Hepatocyte (in vitro differentiated cells): ENCODE results near the gene PTPRN2. TPM values are rescaled to one million over a fixed set of nuclear protein-coding genes. Genes with fewer than 3 reads are reported as not detected.

Experiments used
- DNase-seq: peaks from one replicate; pipeline ENCODE4 v3.0.0-alpha.2; 2016; ENCODE audit warnings: low spot score
- H2AFZ ChIP-seq: fragments of 200-600 bp; sonication (generic); 2 replicates; pipeline ENCODE4 v1.6.0; 2016; ENCODE audit warnings: antibody characterized with exemption, mild to moderate bottlenecking
- H3K27ac ChIP-seq: fragments of 200-600 bp; sonication (generic); 2 replicates; pipeline ENCODE4 v1.5.1; 2016; ENCODE audit warnings: mild to moderate bottlenecking
- H3K27me3 ChIP-seq: fragments of 200-600 bp; sonication (generic); 2 replicates; pipeline ENCODE4 v1.6.1; 2016
- H3K36me3 ChIP-seq: fragments of 200-600 bp; sonication (generic); replicated peaks from 2 replicates; pipeline ENCODE4 v1.5.1; 2016; ENCODE audit warnings: low read depth; ENCODE audit not compliant: insufficient read depth
- H3K4me1 ChIP-seq: fragments of 200-600 bp; sonication (generic); 2 replicates; pipeline ENCODE4 v1.5.1; 2016; ENCODE audit warnings: mild to moderate bottlenecking, moderate library complexity; ENCODE audit not compliant: insufficient read depth
- H3K4me2 ChIP-seq: fragments of 200-600 bp; sonication (generic); 2 replicates; pipeline ENCODE4 v1.6.0; 2016
- H3K4me3 ChIP-seq: fragments of 200-600 bp; sonication (generic); 2 replicates; pipeline ENCODE4 v1.5.1; 2016; ENCODE audit warnings: mild to moderate bottlenecking
- H3K79me2 ChIP-seq: fragments of 200-600 bp; sonication (generic); 2 replicates; pipeline ENCODE4 v1.6.0; 2017; ENCODE audit warnings: mild to moderate bottlenecking
- H3K9me2 ChIP-seq: fragments of 200-600 bp; sonication (generic); replicated peaks from 2 replicates; pipeline ENCODE4 v1.6.0; 2017; ENCODE audit warnings: mild to moderate bottlenecking; ENCODE audit not compliant: insufficient read depth
- H3K9me3 ChIP-seq: fragments of 200-600 bp; sonication (generic); 2 replicates; pipeline ENCODE4 v1.5.1; 2016; ENCODE audit warnings: low read depth, mild to moderate bottlenecking
- H4K20me1 ChIP-seq: fragments of 200-600 bp; sonication (generic); 2 replicates; pipeline ENCODE4 v1.6.0; 2016; ENCODE audit warnings: mild to moderate bottlenecking; ENCODE audit not compliant: insufficient read depth, poor library complexity, severe bottlenecking
- CTCF ChIP-seq: fragments of 200-600 bp; sonication (generic); IDR thresholded peaks from 2 replicates; pipeline ENCODE4 v1.5.1; 2016; ENCODE audit warnings: antibody characterized with exemption, mild to moderate bottlenecking; ENCODE audit not compliant: poor library complexity
- EZH2 ChIP-seq: fragments of 200-600 bp; sonication (generic); IDR thresholded peaks from 2 replicates; pipeline ENCODE4 v1.6.1; 2016; ENCODE audit warnings: antibody characterized with exemption, mild to moderate bottlenecking, borderline replicate concordance
- EZH2phosphoT487 ChIP-seq: fragments of 200-600 bp; sonication (generic); IDR thresholded peaks from one replicate; pipeline ENCODE4 v1.6.1; 2018; ENCODE audit warnings: antibody characterized with exemption, mild to moderate bottlenecking, low read depth, moderate library complexity; ENCODE audit not compliant: unreplicated experiment, severe bottlenecking
- WGBS: methylation state at CpG from one replicate; pipeline ENCODE4 v1.1.6; 2016; ENCODE audit warnings: low lambda C conversion rate; ENCODE audit errors: missing lambda C conversion rate; 5-methylcytosine and 5-hydroxymethylcytosine counted together
- polyA plus RNA-seq: library from polyadenylated mRNA; unstranded; fragments of >200 nt; fragmentation: Nextera tagmentation; extraction: Ambion mirVana; gene quantifications from 2 replicates; pipeline ENCODE4 v1.2.1, GENCODE V29; 2016
- total RNA-seq: library from RNA; depleted of rRNA; stranded (reverse); fragments of >200 nt; gene quantifications from 2 replicates; pipeline ENCODE4 v1.2.3, GENCODE V29; 2014

Gene PTPRN2
- total and polyA plus RNA-seq, 2 experiments from 2014 or later, result 2.1 to 3.3 TPM

GRCh38 chr7:157932498-157933218, 655.0 kb downstream of the PTPRN2 start:
- no peak for DNase-seq
- no peaks in the 10 kb centered on the region for H4K20me1 ChIP-seq
- no peaks in the 10 kb centered on the region for H3K9me3 ChIP-seq
- no peak overlapping the region for H3K4me2 ChIP-seq
- no peaks in the 10 kb centered on the region for H3K9me2 ChIP-seq
- WGBS, result 91% methylated on average over 5 of the region's 5 CpGs
- no peak overlapping the region for H3K27ac ChIP-seq
- H3K79me2 ChIP-seq, result no peaks in the 10 kb centered on the region
- H3K4me1 ChIP-seq, result no peaks in the 10 kb centered on the region
- TF ChIP-seq EZH2 (no peak), CTCF (no peak), EZH2phosphoT487 (no peak)
- no peaks in the 10 kb centered on the region for H3K27me3 ChIP-seq
- no peaks in the 10 kb centered on the region for H3K36me3 ChIP-seq
- no peak overlapping the region for H2AFZ ChIP-seq
- H3K4me3 ChIP-seq, result no peak overlapping the region

- no peak for TF ChIP-seq EZH2
- TF ChIP-seq EZH2phosphoT487, result no peak
- TF ChIP-seq CTCF, result no peak
- Histone ChIP-seq H3K9me3 (no peaks in the 10 kb centered on the region), H3K79me2 (no peaks in the 10 kb centered on the region), H2AFZ (no peak overlapping the region), H3K36me3 (no peaks in the 10 kb centered on the region), H3K4me1 (no peaks in the 10 kb centered on the region), H3K27me3 (no peaks in the 10 kb centered on the region), H3K4me3 (no peak overlapping the region), H3K4me2 (no peak overlapping the region), H3K9me2 (no peaks in the 10 kb centered on the region), H3K27ac (no peak overlapping the region), H4K20me1 (no peaks in the 10 kb centered on the region)
- no peak for DNase-seq
- WGBS, result 84% methylated on average over 13 of the region's 13 CpGs
Observed at GRCh38 chr7:157930926-157931466, 656.6 kb downstream of the PTPRN2 start.

- no peaks in the 10 kb centered on the region for H3K27me3 ChIP-seq
- H3K4me2 ChIP-seq, result no peak overlapping the region
- 84% methylated on average over 6 of the region's 6 CpGs for WGBS
- H3K27ac ChIP-seq, result no peak overlapping the region
- H3K4me3 ChIP-seq, result no peak overlapping the region
- H3K9me2 ChIP-seq, result no peaks in the 10 kb centered on the region
- no peak overlapping the region for H2AFZ ChIP-seq
- H3K4me1 ChIP-seq, result no peaks in the 10 kb centered on the region
- H3K79me2 ChIP-seq, result no peaks in the 10 kb centered on the region
- H3K9me3 ChIP-seq, result no peaks in the 10 kb centered on the region
- DNase-seq, result no peak
- H3K36me3 ChIP-seq, result no peaks in the 10 kb centered on the region
- no peaks in the 10 kb centered on the region for H4K20me1 ChIP-seq
- TF ChIP-seq CTCF (no peak), EZH2phosphoT487 (no peak), EZH2 (no peak)
Observed at GRCh38 chr7:157930441-157930840, 657.2 kb downstream of the PTPRN2 start.
